ENCODE data around the gene CDK15.
"Not testable (repeated sequence)": the region's sequence is repeated elsewhere in the genome, so short reads cannot be mapped to it uniquely, and the experiment has no call there.

CDK15 gene

GRCh38 chr2:201831469-201831868, 25.1 kb downstream of the CDK15 start:
- peak; percentile 98 for DNase-seq

- no peak for DNase-seq
Observed at GRCh38 chr2:201833781-201834180, 27.4 kb downstream of the CDK15 start.

GRCh38 chr2:201835066-201835465, 28.7 kb downstream of the CDK15 start:
- no peak for DNase-seq

- DNase-seq = no peak
Observed at GRCh38 chr2:201837391-201837790, 31.1 kb downstream of the CDK15 start.

- DNase-seq = peak; percentile 72
Observed at GRCh38 chr2:201837824-201838431, 31.6 kb downstream of the CDK15 start.

GRCh38 chr2:201839727-201840126, 33.4 kb downstream of the CDK15 start:
- peak; percentile 91 for DNase-seq

- DNase-seq = no peak
Observed at GRCh38 chr2:201840726-201841125, 34.4 kb downstream of the CDK15 start.

GRCh38 chr2:201842131-201842860, 36.0 kb downstream of the CDK15 start:
- peak; percentile 84 for DNase-seq

GRCh38 chr2:201844922-201845321, 38.6 kb downstream of the CDK15 start:
- DNase-seq = not testable (repeated sequence)

GRCh38 chr2:201847481-201847880, 41.1 kb downstream of the CDK15 start:
- peak; percentile 70 for DNase-seq

- DNase-seq = peak; percentile 35
Observed at GRCh38 chr2:201852462-201852861, 46.1 kb downstream of the CDK15 start.

GRCh38 chr2:201852878-201853415, 46.6 kb downstream of the CDK15 start:
- no peak for DNase-seq

- DNase-seq = peak; percentile 99
Observed at GRCh38 chr2:201854221-201854801, 48.0 kb downstream of the CDK15 start.

- peak; percentile 79 for DNase-seq
Observed at GRCh38 chr2:201854841-201855240, 48.5 kb downstream of the CDK15 start.

GRCh38 chr2:201855356-201855755, 49.0 kb downstream of the CDK15 start:
- DNase-seq = peak; percentile 67

- no peak for DNase-seq
Observed at GRCh38 chr2:201857326-201857725, 51.0 kb downstream of the CDK15 start.

- DNase-seq = peak; percentile 74
Observed at GRCh38 chr2:201858281-201859184, 52.2 kb downstream of the CDK15 start.

- DNase-seq = peak; percentile 53
Observed at GRCh38 chr2:201859949-201860348, 53.6 kb downstream of the CDK15 start.

GRCh38 chr2:201860636-201861066, 54.3 kb downstream of the CDK15 start:
- peak; percentile 89 for DNase-seq

GRCh38 chr2:201862843-201863242, 56.5 kb downstream of the CDK15 start:
- DNase-seq = no peak

GRCh38 chr2:201866643-201867473, 60.5 kb downstream of the CDK15 start:
- no peak for DNase-seq

GRCh38 chr2:201871471-201871870, 65.1 kb downstream of the CDK15 start:
- DNase-seq = no peak
